Skeletal muscle satellite cell (primary cell): Measurements from ENCODE around the gene FRMD3.
"Not testable (repeated sequence)": the region's sequence is repeated elsewhere in the genome, so short reads cannot be mapped to it uniquely, and the experiment has no call there.

Source experiments
- H3K27me3 ChIP-seq: 2 replicates; pipeline ENCODE4 v1.7.0; 2013; ENCODE audit warnings: low read length; ENCODE audit not compliant: control insufficient read depth, insufficient read depth
- H3K36me3 ChIP-seq: 2 replicates; pipeline ENCODE4 v1.7.0; 2013; ENCODE audit warnings: mild to moderate bottlenecking, control low read depth, low read length; ENCODE audit not compliant: insufficient read depth
- H3K4me1 ChIP-seq: 2 replicates; pipeline ENCODE4 v1.7.0; 2013; ENCODE audit warnings: low read length; ENCODE audit not compliant: control insufficient read depth, insufficient read depth
- H3K4me2 ChIP-seq: 2 replicates; pipeline ENCODE4 v1.7.0; 2013; ENCODE audit warnings: mild to moderate bottlenecking, low read length
- H3K4me3 ChIP-seq: 2 replicates; pipeline ENCODE4 v1.7.0; 2013; ENCODE audit warnings: low read length
- H3K9ac ChIP-seq: 2 replicates; pipeline ENCODE4 v1.7.0; 2013; ENCODE audit warnings: mild to moderate bottlenecking, low read depth, low read length, moderate library complexity
- H3K9me3 ChIP-seq: replicated peaks from 2 replicates; pipeline ENCODE4 v1.7.0; 2013; ENCODE audit warnings: mild to moderate bottlenecking, control low read depth, low read length

The FRMD3 gene

DNA sequence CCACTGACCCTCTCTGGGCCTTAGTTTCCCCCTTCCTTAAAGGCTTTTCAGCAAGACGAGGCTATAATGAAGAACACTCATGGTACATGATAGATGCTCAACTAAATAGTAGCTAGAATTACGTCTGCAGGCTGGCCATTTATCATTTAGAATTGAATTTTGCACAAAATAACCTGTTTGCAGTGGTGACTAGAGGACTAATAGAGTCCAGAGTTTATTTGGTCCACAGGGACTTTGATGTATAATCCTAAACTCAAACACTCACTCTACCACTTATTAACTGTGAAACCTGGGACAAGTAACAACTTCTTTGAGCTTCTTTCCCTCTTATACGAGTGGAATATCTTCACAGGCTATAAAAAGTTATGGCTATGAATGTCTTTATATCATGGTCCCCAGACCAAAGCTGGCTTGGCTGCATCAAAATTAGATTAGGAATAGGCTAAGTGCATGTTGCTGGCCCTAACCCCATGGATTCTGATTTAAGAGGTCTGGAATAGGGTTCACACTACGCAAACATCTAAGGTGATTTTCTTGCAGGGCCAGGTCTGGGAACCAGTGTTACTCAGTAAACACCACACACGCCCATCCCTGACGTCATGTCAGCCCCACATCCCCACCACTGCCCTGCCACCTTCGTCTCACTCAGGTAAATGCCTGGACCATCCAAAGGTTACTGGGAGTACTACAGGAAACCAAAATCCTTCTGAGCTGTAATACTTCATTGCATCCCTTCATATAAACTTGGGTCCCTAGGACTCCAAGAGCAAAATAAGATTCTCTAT is 150.6 kb downstream of the FRMD3 start:
- no peaks in the 10 kb centered on the region for H3K36me3 ChIP-seq
- H3K9ac ChIP-seq = no peak overlapping the region
- no peak overlapping the region for H3K4me3 ChIP-seq
- no peaks in the 10 kb centered on the region for H3K27me3 ChIP-seq
- H3K4me2 ChIP-seq = no peak overlapping the region
- H3K9me3 ChIP-seq = no peaks in the 10 kb centered on the region
- no peaks in the 10 kb centered on the region for H3K4me1 ChIP-seq

DNA sequence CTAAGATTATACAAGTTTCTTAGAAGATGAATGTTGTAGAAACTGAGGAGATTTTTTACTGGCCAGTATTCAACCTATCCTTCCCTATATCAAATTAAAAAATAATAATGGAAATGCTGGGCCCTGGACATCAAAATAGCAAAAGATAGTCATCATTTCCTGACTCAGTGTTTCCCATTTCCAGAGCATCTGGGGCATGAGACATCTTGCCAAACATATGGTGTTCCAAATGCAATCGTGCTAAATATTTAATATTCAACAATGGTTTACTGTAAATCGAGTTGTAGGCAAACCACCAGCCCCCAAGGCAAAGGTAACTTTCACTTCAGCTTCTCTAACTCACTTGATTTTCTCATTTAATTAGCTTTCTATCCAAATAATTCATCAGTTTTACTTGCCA is 152.9 kb downstream of the FRMD3 start:
- Histone ChIP-seq H3K4me1 (no peaks in the 10 kb centered on the region), H3K9ac (no peak overlapping the region), H3K36me3 (no peaks in the 10 kb centered on the region), H3K4me3 (no peak overlapping the region), H3K4me2 (no peak overlapping the region), H3K9me3 (no peaks in the 10 kb centered on the region), H3K27me3 (no peaks in the 10 kb centered on the region)

DNA sequence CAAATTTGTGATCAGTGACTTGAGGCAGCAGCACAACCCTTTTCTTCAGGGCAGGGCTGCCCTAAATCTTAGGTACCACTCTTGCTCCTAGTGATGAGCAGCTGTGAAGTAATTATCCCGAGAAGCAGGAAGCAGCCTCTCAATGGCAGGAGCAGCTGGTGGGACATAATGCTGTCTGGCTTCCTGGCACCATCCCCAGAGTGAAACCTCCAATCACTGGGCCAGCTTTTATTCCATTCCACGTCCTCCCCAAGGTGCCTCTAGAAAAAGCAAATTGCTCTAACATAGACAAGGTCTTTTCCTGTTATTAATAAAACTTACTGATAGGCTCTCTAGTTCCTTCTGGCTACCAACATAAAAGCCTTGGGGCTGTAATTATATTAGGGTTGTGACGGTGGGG is 154.0 kb downstream of the FRMD3 start:
- Histone ChIP-seq H3K36me3 (no peaks in the 10 kb centered on the region), H3K27me3 (no peaks in the 10 kb centered on the region), H3K4me2 (no peak overlapping the region), H3K4me1 (no peaks in the 10 kb centered on the region), H3K9me3 (no peaks in the 10 kb centered on the region), H3K9ac (no peak overlapping the region), H3K4me3 (no peak overlapping the region)

DNA sequence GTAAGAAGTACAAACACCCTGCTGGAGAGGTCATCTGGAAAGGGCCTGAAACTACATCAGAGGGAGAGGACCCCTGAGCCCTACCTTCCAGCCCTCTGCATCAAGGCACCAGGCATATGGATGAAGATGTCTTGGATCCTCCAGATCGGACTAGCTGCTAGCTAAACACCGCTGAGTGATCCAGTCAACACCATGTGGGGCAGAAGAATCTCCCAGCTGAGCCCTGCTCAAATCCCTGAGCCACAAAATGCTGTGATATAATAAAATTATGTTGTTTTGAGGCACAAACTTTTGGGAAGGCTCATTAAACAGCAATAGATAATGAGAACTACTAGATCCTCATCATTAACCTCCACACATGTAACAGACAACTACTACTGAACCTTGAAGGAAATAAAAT is 155.2 kb downstream of the FRMD3 start:
- Histone ChIP-seq H3K9me3 (no peaks in the 10 kb centered on the region), H3K36me3 (no peaks in the 10 kb centered on the region), H3K27me3 (no peaks in the 10 kb centered on the region), H3K4me1 (no peaks in the 10 kb centered on the region), H3K4me3 (no peak overlapping the region), H3K4me2 (no peak overlapping the region), H3K9ac (no peak overlapping the region)

DNA sequence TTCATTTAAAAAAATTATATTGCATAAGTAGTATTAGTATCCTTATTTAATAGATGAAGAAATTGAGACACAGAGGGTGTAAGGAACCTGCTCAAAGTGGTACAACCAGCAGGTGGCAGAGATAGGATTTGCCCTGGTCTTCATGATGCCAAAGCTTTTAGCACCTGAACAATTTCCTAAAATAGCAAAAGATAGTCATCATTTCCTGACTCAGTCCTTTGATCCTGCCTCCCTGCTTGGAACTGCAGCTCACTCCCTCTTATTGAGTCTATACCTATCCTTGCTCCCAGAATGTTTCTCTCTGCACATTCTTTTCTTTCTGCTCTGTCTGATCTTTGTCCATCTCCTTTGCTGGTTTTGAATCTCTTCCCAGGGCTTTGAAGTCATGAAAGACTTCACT is 155.8 kb downstream of the FRMD3 start:
- Histone ChIP-seq H3K9ac (no peak overlapping the region), H3K4me1 (no peaks in the 10 kb centered on the region), H3K4me3 (no peak overlapping the region), H3K4me2 (no peak overlapping the region), H3K36me3 (no peaks in the 10 kb centered on the region), H3K9me3 (no peaks in the 10 kb centered on the region), H3K27me3 (no peaks in the 10 kb centered on the region)

DNA sequence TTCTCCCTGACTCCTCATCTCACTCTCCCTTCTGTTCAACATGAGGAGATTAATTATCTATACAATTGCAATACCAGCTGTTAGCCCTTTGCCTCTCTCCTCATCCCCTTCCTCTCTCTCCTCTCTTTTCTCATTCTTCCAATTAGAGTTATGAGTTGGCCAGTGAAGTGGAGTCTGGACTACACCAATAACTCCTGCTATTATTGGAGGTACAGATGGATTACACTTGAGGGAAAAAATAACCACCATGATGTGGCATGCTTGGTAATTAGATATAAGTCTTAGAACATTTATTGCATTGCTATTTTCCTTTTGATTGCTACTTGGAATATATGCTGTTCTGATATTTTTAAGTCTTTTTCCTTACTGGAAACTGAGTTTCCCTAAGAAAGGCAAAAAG is 159.2 kb downstream of the FRMD3 start:
- no peak overlapping the region for H3K4me2 ChIP-seq
- H3K4me3 ChIP-seq = no peak overlapping the region
- H3K36me3 ChIP-seq = no peaks in the 10 kb centered on the region
- no peak overlapping the region for H3K9ac ChIP-seq
- H3K9me3 ChIP-seq = no peaks in the 10 kb centered on the region
- no peaks in the 10 kb centered on the region for H3K27me3 ChIP-seq
- no peaks in the 10 kb centered on the region for H3K4me1 ChIP-seq

DNA sequence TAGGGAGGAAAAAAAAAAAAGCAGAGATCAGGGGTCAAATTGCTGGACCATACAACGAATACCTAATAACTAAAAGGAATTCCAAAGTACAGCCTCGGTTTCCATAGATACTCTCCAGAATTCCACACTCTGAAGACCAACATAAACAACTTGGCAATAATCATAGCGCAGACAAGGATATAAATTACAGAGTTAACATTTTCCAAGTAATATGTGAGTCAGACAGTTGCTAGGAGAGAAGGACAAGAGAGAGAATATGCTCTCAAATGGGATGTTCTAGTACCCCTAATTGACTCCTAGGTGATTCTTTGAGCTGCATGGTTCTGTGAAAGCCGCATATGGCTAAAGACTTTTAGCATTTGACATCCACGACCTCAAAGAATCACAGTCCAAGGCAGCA is 165.2 kb downstream of the FRMD3 start:
- no peaks in the 10 kb centered on the region for H3K9me3 ChIP-seq
- no peaks in the 10 kb centered on the region for H3K36me3 ChIP-seq
- H3K27me3 ChIP-seq = no peaks in the 10 kb centered on the region
- H3K4me1 ChIP-seq = no peaks in the 10 kb centered on the region
- no peak overlapping the region for H3K4me3 ChIP-seq
- H3K9ac ChIP-seq = no peak overlapping the region
- no peak overlapping the region for H3K4me2 ChIP-seq

DNA sequence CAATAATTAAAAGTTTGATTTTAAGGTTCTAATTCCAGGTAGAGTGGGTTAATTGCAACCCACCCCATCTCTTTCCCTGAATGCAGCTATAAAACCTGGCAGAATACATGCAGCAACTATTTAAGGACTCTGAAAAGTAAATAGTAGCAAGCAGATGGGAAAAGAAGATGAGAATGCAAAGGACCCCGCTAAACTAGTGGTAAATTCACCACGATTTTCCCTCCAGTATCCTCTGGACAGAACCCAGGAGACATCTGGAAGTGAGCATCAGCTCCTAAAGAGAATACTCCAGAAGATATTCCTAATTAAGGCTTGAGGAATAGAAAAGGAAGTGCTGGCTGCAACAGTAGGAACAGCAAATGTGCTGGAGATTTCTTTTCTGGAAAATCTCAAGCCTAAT is 170.9 kb downstream of the FRMD3 start:
- Histone ChIP-seq H3K4me2 (no peak overlapping the region), H3K9ac (no peak overlapping the region), H3K27me3 (no peaks in the 10 kb centered on the region), H3K9me3 (no peaks in the 10 kb centered on the region), H3K4me1 (no peaks in the 10 kb centered on the region), H3K36me3 (no peaks in the 10 kb centered on the region), H3K4me3 (no peak overlapping the region)

DNA sequence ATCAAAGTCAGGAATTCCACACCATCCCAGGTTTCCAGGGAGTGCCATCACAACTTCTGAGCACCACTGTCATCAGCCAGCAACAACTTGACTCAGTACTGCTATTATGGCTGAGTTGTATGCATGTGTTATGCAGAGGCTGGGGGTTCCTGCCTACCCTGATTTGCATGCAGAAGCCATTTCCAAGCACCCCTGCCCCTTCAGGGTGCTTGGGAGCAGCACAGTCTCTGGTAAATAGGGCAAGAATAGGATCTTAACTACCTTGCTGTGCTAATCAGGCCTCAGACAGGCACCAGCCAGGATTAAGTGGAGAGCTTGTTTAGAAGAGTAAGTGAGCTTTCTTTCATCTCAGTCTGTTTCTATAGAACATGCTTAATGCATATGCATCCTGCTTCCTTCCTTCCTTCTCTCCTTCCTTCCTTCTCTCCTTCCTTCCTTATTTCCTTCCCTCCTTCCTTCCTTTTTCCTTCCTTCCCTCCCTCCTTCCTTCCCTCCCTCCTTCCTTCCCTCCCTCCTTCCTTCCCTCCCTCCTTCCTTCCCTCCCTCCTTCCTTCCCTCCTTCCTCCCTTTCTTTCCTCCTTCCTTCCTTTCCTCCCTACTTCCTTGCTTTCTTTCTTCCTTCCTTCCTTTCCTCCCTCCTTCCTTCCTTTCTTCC is 175.7 kb downstream of the FRMD3 start:
- Histone ChIP-seq H3K4me3 (no peak overlapping the region), H3K4me1 (no peaks in the 10 kb centered on the region), H3K36me3 (no peaks in the 10 kb centered on the region), H3K27me3 (no peaks in the 10 kb centered on the region), H3K4me2 (no peak overlapping the region), H3K9me3 (no peaks in the 10 kb centered on the region), H3K9ac (no peak overlapping the region)

DNA sequence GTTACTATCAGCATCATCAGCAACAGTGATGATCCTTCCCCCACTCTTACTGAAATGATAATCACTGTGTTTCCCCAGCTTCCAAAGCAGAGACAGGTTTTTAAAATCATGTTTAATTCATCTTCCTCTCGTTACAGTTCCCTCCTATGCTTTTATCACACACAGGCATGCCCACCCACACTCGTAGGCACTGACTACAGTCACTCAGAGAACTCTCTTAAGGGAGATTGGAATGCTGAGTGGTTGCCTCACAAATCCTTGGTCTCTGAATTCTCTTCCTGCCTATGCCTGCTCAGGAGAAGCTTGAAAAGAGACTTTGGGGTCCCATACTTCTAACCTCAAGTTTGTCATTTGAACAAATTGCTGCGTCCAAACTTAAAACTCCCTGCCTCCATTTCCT is 179.2 kb downstream of the FRMD3 start:
- H3K9ac ChIP-seq = no peak overlapping the region
- H3K4me2 ChIP-seq = no peak overlapping the region
- H3K4me1 ChIP-seq = no peaks in the 10 kb centered on the region
- no peaks in the 10 kb centered on the region for H3K27me3 ChIP-seq
- no peak overlapping the region for H3K4me3 ChIP-seq
- H3K9me3 ChIP-seq = no peaks in the 10 kb centered on the region
- no peaks in the 10 kb centered on the region for H3K36me3 ChIP-seq

DNA sequence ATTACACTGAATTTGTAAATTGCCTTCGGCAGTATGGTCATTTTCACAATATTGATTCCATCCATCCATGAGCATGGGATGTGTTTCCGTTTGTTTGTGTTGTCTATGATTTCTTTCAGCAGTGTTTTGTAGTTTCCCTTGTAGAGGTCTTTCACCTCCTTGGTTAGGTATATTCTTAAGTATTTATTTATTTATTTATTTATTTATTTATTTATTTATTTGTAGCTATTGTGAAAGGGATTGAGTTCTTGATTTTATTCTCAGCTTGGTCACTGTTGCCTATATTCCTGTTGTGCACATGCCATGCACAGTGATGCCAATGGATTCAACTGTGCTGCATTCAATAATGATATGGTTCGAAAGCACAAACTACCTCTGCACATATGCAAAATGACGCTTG is 179.7 kb downstream of the FRMD3 start:
- H3K4me3 ChIP-seq = not testable (repeated sequence)

DNA sequence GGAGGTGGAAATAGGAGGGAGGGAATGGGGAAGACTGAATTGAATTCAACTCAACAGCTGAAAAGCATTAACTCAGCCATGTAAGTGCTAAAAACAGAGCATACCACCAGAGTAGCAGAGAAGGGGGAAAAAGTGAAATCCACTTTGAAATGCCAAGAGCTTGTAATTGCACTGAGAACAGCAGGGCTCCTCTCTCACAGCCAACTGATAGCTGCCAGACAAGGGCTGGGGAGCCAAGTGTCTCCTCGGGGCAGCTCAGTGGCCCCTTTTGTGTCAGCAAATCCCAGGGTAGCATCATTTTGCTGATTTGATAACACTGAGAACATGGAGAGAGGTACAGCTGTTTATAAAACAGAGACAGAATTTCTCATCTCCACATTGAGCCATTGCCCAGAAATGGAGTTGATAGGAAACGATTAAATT is 182.5 kb downstream of the FRMD3 start:
- no peak overlapping the region for H3K9ac ChIP-seq
- no peaks in the 10 kb centered on the region for H3K4me1 ChIP-seq
- H3K9me3 ChIP-seq = no peaks in the 10 kb centered on the region
- H3K4me2 ChIP-seq = no peak overlapping the region
- no peaks in the 10 kb centered on the region for H3K36me3 ChIP-seq
- H3K27me3 ChIP-seq = no peaks in the 10 kb centered on the region
- no peak overlapping the region for H3K4me3 ChIP-seq

More for the DNA sequence above, 179.7 kb downstream of the FRMD3 start:
- H3K4me2 ChIP-seq, H3K36me3 ChIP-seq, H3K27me3 ChIP-seq, H3K4me1 ChIP-seq, H3K9ac ChIP-seq, H3K9me3 ChIP-seq: not testable (repeated sequence)
